Liver (tissue), 9 donors: Measurements from ENCODE around the gene STOML2. TPM values are rescaled to one million over a fixed set of nuclear protein-coding genes. Genes with fewer than 3 reads are reported as not detected.

ENCODE experiments used
- DNase-seq: peaks from one replicate; pipeline ENCODE4 v3.0.0-alpha.2; 2017; ENCODE audit warnings: low spot score
- H3K27ac ChIP-seq, 2 donors: one replicate each; pipeline ENCODE4 v1.7.0; 2013; ENCODE audit warnings: inconsistent platforms in 2 of 2, low read length in 2 of 2, control low read depth in 1 of 2, low read depth in 1 of 2, mild to moderate bottlenecking in 1 of 2
- H3K27me3 ChIP-seq, 4 donors: one replicate each; pipeline versions ENCODE4 v1.6.1 to v1.7.0; 2013; ENCODE audit warnings: low read length in 3 of 4, inconsistent platforms in 1 of 4, mild to moderate bottlenecking in 1 of 4, moderate library complexity in 1 of 4; ENCODE audit not compliant: control insufficient read depth in 4 of 4, insufficient read depth in 4 of 4
- H3K36me3 ChIP-seq, 4 donors: one replicate each; pipeline versions ENCODE4 v1.6.1 to v1.7.0; 2013; ENCODE audit warnings: low read length in 3 of 4, mild to moderate bottlenecking in 3 of 4, low read depth in 1 of 4, moderate library complexity in 1 of 4; ENCODE audit not compliant: control insufficient read depth in 4 of 4, insufficient read depth in 3 of 4
- H3K4me1 ChIP-seq, 4 donors: one replicate each; pipeline versions ENCODE4 v1.6.1 to v1.7.0; 2013; ENCODE audit warnings: low read length in 3 of 4, mild to moderate bottlenecking in 3 of 4, moderate library complexity in 1 of 4; ENCODE audit not compliant: control insufficient read depth in 4 of 4, insufficient read depth in 4 of 4
- H3K4me3 ChIP-seq, 3 donors: one replicate each; pipeline versions ENCODE4 v1.6.1 to v1.7.0; 2013; ENCODE audit warnings: low read length in 3 of 3, control low read depth in 1 of 3, low read depth in 1 of 3, mild to moderate bottlenecking in 1 of 3
- H3K9ac ChIP-seq, 2 donors: one replicate each; pipeline ENCODE4 v1.7.0; 2013; ENCODE audit warnings: low read length in 2 of 2, mild to moderate bottlenecking in 2 of 2, moderate library complexity in 2 of 2, control low read depth in 1 of 2, low read depth in 1 of 2
- H3K9me3 ChIP-seq, 4 donors: one replicate each; pipeline versions ENCODE4 v1.6.1 to v1.7.0; 2013; ENCODE audit warnings: low read length in 3 of 4; ENCODE audit not compliant: control insufficient read depth in 4 of 4
- CTCF ChIP-seq: fragments of 150-350 bp; IDR thresholded peaks from 2 replicates; pipeline ENCODE4 v1.5.1; 2017; ENCODE audit warnings: improper control_type of control experiment, low read depth, low read length; ENCODE audit not compliant: missing input control
- EGR1 ChIP-seq, 2 donors: IDR thresholded peaks; 2 replicates each; pipeline ENCODE4 v1.6.1; 2016 to 2018; ENCODE audit warnings: antibody characterized with exemption in 2 of 2, low read depth in 2 of 2
- FOXA2 ChIP-seq: IDR thresholded peaks from 2 replicates; pipeline ENCODE4 v1.6.1; 2016; ENCODE audit warnings: antibody characterized with exemption
- GABPA ChIP-seq, 2 donors: IDR thresholded peaks in 1 of 2; conservative IDR thresholded peaks in 1 of 2; 2 replicates each; pipeline ENCODE4 v1.6.1; 2016; ENCODE audit warnings: antibody characterized with exemption in 2 of 2, mild to moderate bottlenecking in 1 of 2, moderate library complexity in 1 of 2
- HNF4A ChIP-seq, 2 donors: conservative IDR thresholded peaks; 2 replicates each; pipeline ENCODE4 v1.6.1; 2016; ENCODE audit warnings: antibody characterized with exemption in 2 of 2, mild to moderate bottlenecking in 2 of 2
- HNF4G ChIP-seq: IDR thresholded peaks from 2 replicates; pipeline ENCODE4 v1.6.1; 2016; ENCODE audit warnings: antibody characterized with exemption
- JUND ChIP-seq, 2 donors: IDR thresholded peaks; 2 replicates each; pipeline ENCODE4 v1.6.1; 2016; ENCODE audit warnings: antibody characterized with exemption in 2 of 2
- MAX ChIP-seq: IDR thresholded peaks from 2 replicates; pipeline ENCODE4 v1.6.1; 2016; ENCODE audit warnings: antibody characterized with exemption
- NR2F2 ChIP-seq: IDR thresholded peaks from 2 replicates; pipeline ENCODE4 v1.6.1; 2016; ENCODE audit warnings: antibody characterized with exemption
- RAD21 ChIP-seq, 2 donors: IDR thresholded peaks; 2 replicates each; pipeline ENCODE4 v1.6.1; 2016; ENCODE audit warnings: antibody characterized with exemption in 2 of 2, mild to moderate bottlenecking in 2 of 2
- REST ChIP-seq: IDR thresholded peaks from 2 replicates; pipeline ENCODE4 v1.6.1; 2016; ENCODE audit warnings: antibody characterized with exemption, mild to moderate bottlenecking
- RXRA ChIP-seq, 2 donors: IDR thresholded peaks; 2 replicates each; pipeline ENCODE4 v1.6.1; 2017 to 2018; ENCODE audit warnings: antibody characterized with exemption in 2 of 2, mild to moderate bottlenecking in 1 of 2
- SP1 ChIP-seq: IDR thresholded peaks from 2 replicates; pipeline ENCODE4 v1.6.1; 2018; ENCODE audit warnings: antibody characterized with exemption, mild to moderate bottlenecking
- TAF1 ChIP-seq: conservative IDR thresholded peaks from 2 replicates; pipeline ENCODE4 v1.6.1; 2016; ENCODE audit warnings: antibody characterized with exemption, mild to moderate bottlenecking
- YY1 ChIP-seq: IDR thresholded peaks from 2 replicates; pipeline ENCODE4 v1.6.1; 2016; ENCODE audit warnings: antibody characterized with exemption, mild to moderate bottlenecking
- ZBTB33 ChIP-seq: IDR thresholded peaks from 2 replicates; pipeline ENCODE4 v1.6.1; 2016; ENCODE audit warnings: antibody characterized with exemption
- WGBS: extraction: QIAGEN DNeasy Blood & Tissue Kit; methylation state at CpG from one replicate; pipeline ENCODE4 v1.1.7; 2013; 5-methylcytosine and 5-hydroxymethylcytosine counted together
- polyA plus RNA-seq, 2 donors: library from polyadenylated mRNA; stranded (reverse) in 1 of 2; unstranded in 1 of 2; fragments of 200-250 nt in 1 of 2; fragments of >200 nt in 1 of 2; fragmentation: Nextera tagmentation in 1 of 2; extraction: Ambion mirVana in 1 of 2; gene quantifications; one replicate each; pipeline versions ENCODE4 v1.2.1 to v1.2.3, GENCODE V29; 2013 to 2015
- total RNA-seq, 2 donors: library from RNA; depleted of rRNA; stranded (reverse); fragments of >200 nt; gene quantifications; one replicate each; pipeline ENCODE4 v1.2.3, GENCODE V29; 2014
- donor health status: healthy.
- donor health status: healthy.
- donor health status: healthy.
- donor health status: healthy.
- donor health status: healthy.

STOML2 gene
- total and polyA plus RNA-seq, 4 donors: 77.8 to 96.8 (median 81.5) TPM

- TF ChIP-seq HNF4A (conservative IDR thresholded peaks at IDR 0.05) (no peak), TAF1 (no peak), FOXA2 (no peak)
Observed at GRCh38 chr9:35070823-35071813, 31.8 kb downstream of the STOML2 start (continued).

- no peaks in the 10 kb centered on the region for H3K9me3 ChIP-seq
- no peak overlapping the region for H3K27ac ChIP-seq
- no peak overlapping the region for H3K4me3 ChIP-seq
- 76% methylated on average over 4 of the region's 4 CpGs for WGBS
- H3K27me3 ChIP-seq: no peaks in the 10 kb centered on the region
- H3K9ac ChIP-seq: no peak overlapping the region
- no peak for DNase-seq
- H3K36me3 ChIP-seq: peaks cover 17 to 36% (median 35%) of the 10 kb centered on the region in 4 donors
- TF ChIP-seq CTCF (no peak), GABPA (IDR thresholded peaks at IDR 0.05 in 1 of 2, conservative IDR thresholded peaks at IDR 0.05 in 1 of 2) (no peak), ZBTB33 (no peak), SP1 (no peak), REST (no peak), RAD21 (IDR thresholded peaks at IDR 0.05) (no peak), MAX (no peak), YY1 (no peak), EGR1 (IDR thresholded peaks at IDR 0.05; ENCODE audit: low read depth in 2 of 2) (no peak), HNF4A (conservative IDR thresholded peaks at IDR 0.05) (no peak), HNF4G (no peak), JUND (IDR thresholded peaks at IDR 0.05) (no peak), RXRA (IDR thresholded peaks at IDR 0.05) (no peak), TAF1 (no peak), NR2F2 (no peak), FOXA2 (no peak)
- H3K4me1 ChIP-seq: peaks cover 9 to 31% (median 28%) of the 10 kb centered on the region in 4 donors
Observed at GRCh38 chr9:35069020-35069419, 33.9 kb downstream of the STOML2 start.
